K562 (cell line): ENCODE measurements around the gene SLC11A1. TPM values are rescaled to one million over a fixed set of nuclear protein-coding genes. Genes with fewer than 3 reads are reported as not detected.

Experiments
- ARID2 ChIP-seq: fragments of 450-650 bp; IDR thresholded peaks from 2 replicates; pipeline ENCODE4 v1.6.1; 2017; ENCODE audit warnings: antibody characterized with exemption, mild to moderate bottlenecking
- CHCHD3 ChIP-seq: fragments of 250-450 bp; sonication (Bioruptor Pico); IDR thresholded peaks from 2 replicates; pipeline ENCODE4 v2.1.2; 2022; ENCODE audit warnings: mild to moderate bottlenecking
- CUX1 ChIP-seq: fragments of 200-800 bp; sonication (Bioruptor generic); IDR thresholded peaks from 2 replicates; pipeline ENCODE4 v1.6.1; 2016; ENCODE audit warnings: missing genetic modification characterization, missing compliant biosample characterization
- E2F6 ChIP-seq, 2 experiments: IDR thresholded peaks; 2 replicates each; pipeline ENCODE4 v1.6.1; 2011; ENCODE audit warnings: borderline replicate concordance in 1 of 2, control low read depth in 1 of 2, low read depth in 1 of 2, low read length in 1 of 2, mild to moderate bottlenecking in 1 of 2, mixed read lengths in 1 of 2, moderate library complexity in 1 of 2; ENCODE audit not compliant: insufficient read depth in 1 of 2, insufficient read length in 1 of 2, poor library complexity in 1 of 2, severe bottlenecking in 1 of 2; ENCODE audit errors: extremely low read depth in 1 of 2
- ESRRB ChIP-seq: fragments of 250-450 bp; sonication (Bioruptor Pico); IDR thresholded peaks from 2 replicates; pipeline ENCODE4 v1.5.0; 2020; ENCODE audit warnings: mild to moderate bottlenecking, moderate library complexity, borderline replicate concordance
- HDAC8 ChIP-seq: fragments of 450-650 bp; IDR thresholded peaks from 2 replicates; pipeline ENCODE4 v1.6.1; 2016; ENCODE audit warnings: mild to moderate bottlenecking, missing genetic modification characterization, moderate library complexity, missing compliant biosample characterization
- LEF1 ChIP-seq: fragments of 450-650 bp; IDR thresholded peaks from 2 replicates; pipeline ENCODE4 v1.6.1; 2016; ENCODE audit warnings: mild to moderate bottlenecking
- MAFG ChIP-seq: fragments of 450-650 bp; conservative IDR thresholded peaks from 2 replicates; pipeline ENCODE4 v1.6.1; 2016; ENCODE audit warnings: missing genetic modification characterization, missing compliant biosample characterization
- SUPT5H ChIP-seq: fragments of 450-650 bp; IDR thresholded peaks from 2 replicates; pipeline ENCODE4 v1.6.1; 2016
- TEAD4 ChIP-seq, 2 experiments: sonication (generic) in 1 of 2; formaldehyde crosslinking in 1 of 2; IDR thresholded peaks; 2 replicates each; pipeline versions ENCODE4 v1.6.1 to v1.8.0; 2012 to 2022; ENCODE audit warnings: borderline replicate concordance in 1 of 2, inconsistent platforms in 1 of 2, low read length in 1 of 2, mild to moderate bottlenecking in 1 of 2, missing genetic modification reagents in 1 of 2
- THRB ChIP-seq: fragments of 450-650 bp; formaldehyde crosslinking; conservative IDR thresholded peaks from 2 replicates; pipeline ENCODE4 v1.4.0; 2022; ENCODE audit warnings: mild to moderate bottlenecking, missing genetic modification characterization
- ZBTB7A ChIP-seq: IDR thresholded peaks from 2 replicates; pipeline ENCODE4 v1.6.1; 2011; ENCODE audit warnings: low read depth, mild to moderate bottlenecking, low read length, moderate library complexity, borderline replicate concordance; ENCODE audit not compliant: control insufficient read depth
- ZBTB9 ChIP-seq: fragments of 450-650 bp; formaldehyde crosslinking; IDR thresholded peaks from 2 replicates; pipeline ENCODE4 v1.4.0; 2020; ENCODE audit warnings: mild to moderate bottlenecking, moderate library complexity
- ZNF311 ChIP-seq: fragments of 250-450 bp; sonication (Bioruptor Pico); IDR thresholded peaks from 2 replicates; pipeline ENCODE4 v1.4.0; 2020; ENCODE audit warnings: mild to moderate bottlenecking, moderate library complexity
- ZNF511 ChIP-seq: sonication (generic); formaldehyde crosslinking; IDR thresholded peaks from 2 replicates; pipeline ENCODE4 v1.8.0; 2022; ENCODE audit warnings: mild to moderate bottlenecking, missing genetic modification reagents
- polyA plus RNA-seq, 8 experiments: library from polyadenylated mRNA; depleted of rRNA in 4 of 8; stranded (reverse) in 5 of 8; unstranded in 3 of 8; fragments of >200 nt; fragmentation: Nextera tagmentation in 2 of 8; fragmentation: Illumina TruSeq in 1 of 8; extraction: Ambion mirVana in 2 of 8; extraction: Trizol in 1 of 8; gene quantifications; 2 replicates each; pipeline versions ENCODE4 v1.2.1 to v1.2.3, GENCODE V29; 2011 to 2014; ENCODE audit warnings: inconsistent platforms in 1 of 8, missing spikeins in 1 of 8
- total RNA-seq, 7 experiments: library from RNA; depleted of rRNA in 6 of 7; stranded (reverse); fragments of >200 nt in 6 of 7; fragmentation: Illumina TruSeq in 2 of 7; extraction: Trizol in 2 of 7; gene quantifications; 2 replicates each; pipeline versions ENCODE4 v1.2.1 to v1.2.3, GENCODE V29; 2011 to 2021; ENCODE audit warnings: low replicate concordance in 1 of 7

Gene SLC11A1
- total and polyA plus RNA-seq, 9 of the 15 experiments (the other 6 are each of a cell fraction or from before 2014, with no cell fraction given), result 0.35 to 1.6 (median 0.65) TPM

GRCh38 chr2:218398437-218399390, 16.6 kb downstream of the SLC11A1 start (continued):
- TF ChIP-seq HDAC8 (tag) (no peak), E2F6 (IDR thresholded peaks at IDR 0.05; ENCODE audit: borderline replicate concordance in 1 of 2, extremely low read depth in 1 of 2, insufficient read depth in 1 of 2, insufficient read length in 1 of 2, low read depth in 1 of 2, low read length in 1 of 2, poor library complexity in 1 of 2, severe bottlenecking in 1 of 2) (peak; percentile 47 to 70), ZBTB7A (peak; percentile 49; the same call in 1 of the 2 replicates), MAFG (tag) (no peak), ZBTB9 (CRISPR knock-in tag) (no peak), CHCHD3 (no peak), ZNF311 (no peak), SUPT5H (peak; percentile 55), TEAD4 (IDR thresholded peaks at IDR 0.05; ENCODE audit: low read length) (0 out of 2 replicates have a peak, but pooled peaks have one; percentile 2), TEAD4 (CRISPR knock-in tag; IDR thresholded peaks at IDR 0.05; ENCODE audit: borderline replicate concordance) (no peak), ESRRB (CRISPR knock-in tag) (no peak), LEF1 (no peak), CUX1 (no peak), ARID2 (no peak), THRB (0 out of 2 replicates have a peak, but pooled peaks have one; percentile 26), ZNF511 (CRISPR knock-in tag) (0 out of 2 replicates have a peak, but pooled peaks have one; percentile 17)
